Naive thymus-derived CD4-positive, alpha-beta T cell (primary cell): ENCODE measurements around the gene RSRC1. TPM values are rescaled to one million over a fixed set of nuclear protein-coding genes. Genes with fewer than 3 reads are reported as not detected.

ENCODE experiments used
- ATAC-seq: fragments of 150-1000 bp; cut with Tn5 transposase; 2 replicates; pipeline ENCODE4 v1.10.0; 2021; ENCODE audit warnings: mild to moderate bottlenecking, moderate library complexity
- CTCF ChIA-PET: fragments of 350-600 bp; sonication (Branson Sonifier 250); formaldehyde crosslinking; loops from one replicate; lab custom pipeline; 2021; ENCODE audit warnings: antibody characterized with exemption; lab: Charles Lee
- POLR2A ChIA-PET: fragments of 350-600 bp; sonication (Branson Sonifier 250); formaldehyde crosslinking; loops from one replicate; lab custom pipeline; 2021; ENCODE audit warnings: antibody characterized with exemption, inconsistent platforms; lab: Charles Lee
- DNase-seq, 9 donors: peaks; one replicate each; pipeline versions ENCODE4 v3.0.0 to v3.0.0-alpha.2; 2020 to 2022; ENCODE audit warnings: mixed read lengths in 1 of 9
- H3K27ac ChIP-seq: one replicate; pipeline ENCODE4 v1.7.0; 2013; ENCODE audit warnings: mild to moderate bottlenecking, low read depth, low read length, moderate library complexity
- H3K27me3 ChIP-seq, 2 donors: one replicate each; pipeline ENCODE4 v1.7.0; 2013; ENCODE audit warnings: low read length in 2 of 2, mild to moderate bottlenecking in 2 of 2, moderate library complexity in 2 of 2; ENCODE audit not compliant: control insufficient read depth in 2 of 2, insufficient read depth in 2 of 2
- H3K36me3 ChIP-seq, 3 experiments: 1 replicate in 2 of 3; 2 replicates in 1 of 3; pipeline ENCODE4 v1.7.0; 2013; ENCODE audit warnings: low read length in 3 of 3, mild to moderate bottlenecking in 3 of 3, moderate library complexity in 1 of 3; ENCODE audit not compliant: insufficient read depth in 3 of 3, control insufficient read depth in 2 of 3
- H3K4me1 ChIP-seq, 2 donors: one replicate each; pipeline ENCODE4 v1.7.0; 2013; ENCODE audit warnings: low read length in 2 of 2, mild to moderate bottlenecking in 2 of 2, moderate library complexity in 1 of 2; ENCODE audit not compliant: control insufficient read depth in 2 of 2, insufficient read depth in 2 of 2
- H3K4me3 ChIP-seq: 2 replicates; pipeline ENCODE4 v1.7.0; 2013; ENCODE audit warnings: mild to moderate bottlenecking, low read length
- H3K9me3 ChIP-seq, 3 experiments: 1 replicate in 2 of 3; 2 replicates in 1 of 3; pipeline ENCODE4 v1.7.0; 2013; ENCODE audit warnings: low read length in 3 of 3; ENCODE audit not compliant: control insufficient read depth in 2 of 3
- H3K27ac Mint-ChIP-seq, 9 donors: one replicate each; pipeline ENCODE4 v1.8.0; 2020 to 2022; ENCODE audit warnings: mixed read lengths in 9 of 9, mild to moderate bottlenecking in 8 of 9, moderate library complexity in 5 of 9, inconsistent platforms in 2 of 9
- H3K27me3 Mint-ChIP-seq, 5 donors: one replicate each; pipeline ENCODE4 v1.8.0; 2021 to 2022; ENCODE audit warnings: mixed read lengths in 5 of 5, mild to moderate bottlenecking in 1 of 5
- H3K36me3 Mint-ChIP-seq, 5 donors: one replicate each; pipeline ENCODE4 v1.8.0; 2020 to 2022; ENCODE audit warnings: mixed read lengths in 5 of 5, mild to moderate bottlenecking in 3 of 5, inconsistent platforms in 1 of 5
- H3K4me1 Mint-ChIP-seq, 7 donors: one replicate each; pipeline ENCODE4 v1.8.0; 2020 to 2022; ENCODE audit warnings: mixed read lengths in 7 of 7, mild to moderate bottlenecking in 3 of 7, inconsistent platforms in 1 of 7
- H3K4me3 Mint-ChIP-seq, 10 donors: one replicate each; pipeline ENCODE4 v1.8.0; 2020 to 2022; ENCODE audit warnings: mild to moderate bottlenecking in 10 of 10, mixed read lengths in 10 of 10, moderate library complexity in 6 of 10, inconsistent platforms in 2 of 10
- H3K9me3 Mint-ChIP-seq, 11 donors: one replicate each; pipeline ENCODE4 v1.8.0; 2020 to 2022; ENCODE audit warnings: mixed read lengths in 11 of 11, mild to moderate bottlenecking in 4 of 11, inconsistent platforms in 1 of 11, moderate library complexity in 1 of 11
- intact Hi-C, 2 donors: fragments of 100-400 bp; cut with micrococcal nuclease; formaldehyde crosslinking; loops; one replicate each; pipeline ENCODE4 v1.15.1; 2023
- polyA plus RNA-seq, 2 donors: library from polyadenylated mRNA; unstranded; fragments of 300-500 nt; fragmentation: Illumina TruSeq; gene quantifications; one replicate each; pipeline ENCODE4 v1.2.3, GENCODE V29; 2021
- total RNA-seq, 6 experiments: library from RNA in 5 of 6; stranded (reverse) in 5 of 6; gene quantifications; 1 replicate in 5 of 6; 2 replicates in 1 of 6; pipeline ENCODE4 v1.2.3 and lab custom pipeline; 2021 to 2026

RSRC1 gene
- total and polyA plus RNA-seq, 7 experiments from 2014 or later = 30.0 to 45.0 (median 37.4) TPM

DNA sequence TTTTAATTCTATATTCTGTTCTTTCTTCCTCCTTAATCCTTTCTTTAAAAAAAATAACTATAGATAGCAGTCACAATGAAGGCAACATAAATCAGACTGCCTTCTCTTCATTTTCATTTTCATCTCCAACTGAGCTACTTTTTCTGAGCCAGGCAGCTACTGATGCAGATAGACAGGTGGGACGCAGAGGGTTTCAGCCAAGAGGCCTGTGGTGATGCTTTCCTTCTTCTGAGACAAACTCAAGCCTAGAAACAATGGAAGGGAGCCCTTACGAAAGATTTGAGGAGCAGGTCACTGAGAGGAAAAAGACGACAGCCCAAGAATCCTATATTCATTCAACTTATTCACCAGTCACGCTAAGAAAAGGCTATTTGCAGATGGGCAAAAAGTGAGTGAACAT is 241.1 kb downstream of the RSRC1 start:
- Mint-ChIP-seq H3K4me1 (peaks cover 0 to 9% (median 6%) of the 10 kb centered on the region in 7 donors), H3K27me3 (no peaks in the 10 kb centered on the region), H3K4me3 (no peak overlapping the region), H3K27ac (peak overlapping the region in 1 of 9 donors; percentile 26), H3K36me3 (peaks cover 0 to 19% (median 0%) of the 10 kb centered on the region in 5 donors), H3K9me3 (peaks cover 0 to 6% (median 0%) of the 10 kb centered on the region in 11 donors)
- Histone ChIP-seq H3K9me3 (no peaks in the 10 kb centered on the region), H3K27ac (no peak overlapping the region), H3K27me3 (no peaks in the 10 kb centered on the region), H3K36me3 (no peaks in the 10 kb centered on the region), H3K4me3 (no peak overlapping the region), H3K4me1 (no peaks in the 10 kb centered on the region)
- intact Hi-C loops = no loop called here
- no peak for DNase-seq
- POLR2A ChIA-PET = no interaction called here
- CTCF ChIA-PET = no interaction called here
- no peak for ATAC-seq

DNA sequence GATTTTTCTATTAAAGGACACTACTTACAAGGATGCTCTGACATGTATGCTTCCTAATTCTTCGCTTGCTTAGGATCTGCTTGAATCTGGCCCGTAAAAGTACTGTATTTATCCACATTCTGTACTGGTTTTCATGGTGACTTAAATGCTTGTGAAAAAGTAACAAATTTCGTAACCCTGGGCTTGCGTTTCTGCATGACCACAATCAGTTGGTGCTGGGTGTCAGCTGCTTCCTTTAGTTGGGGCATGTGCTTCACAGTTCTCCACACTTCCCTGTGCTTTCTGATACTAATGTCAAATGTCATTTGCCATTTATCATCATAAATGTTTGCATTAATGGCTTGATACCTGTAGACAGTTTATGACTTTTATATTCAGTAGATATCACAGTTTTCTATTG is 242.7 kb downstream of the RSRC1 start:
- Histone ChIP-seq H3K36me3 (no peaks in the 10 kb centered on the region), H3K27ac (no peak overlapping the region), H3K27me3 (no peaks in the 10 kb centered on the region), H3K4me3 (no peak overlapping the region), H3K9me3 (no peaks in the 10 kb centered on the region), H3K4me1 (no peaks in the 10 kb centered on the region)
- DNase-seq = no peak
- intact Hi-C loops = no loop called here
- H3K4me1 Mint-ChIP-seq = peaks cover 0 to 9% (median 6%) of the 10 kb centered on the region in 7 donors
- H3K27ac Mint-ChIP-seq = no peak overlapping the region
- ATAC-seq = peak; percentile 68
- CTCF ChIA-PET = no interaction called here
- H3K9me3 Mint-ChIP-seq = peaks cover 0 to 6% (median 0%) of the 10 kb centered on the region in 11 donors
- POLR2A ChIA-PET = no interaction called here
- peaks cover 0 to 27% (median 0%) of the 10 kb centered on the region in 5 donors for H3K36me3 Mint-ChIP-seq
- no peaks in the 10 kb centered on the region for H3K27me3 Mint-ChIP-seq
- H3K4me3 Mint-ChIP-seq = no peak overlapping the region

DNA sequence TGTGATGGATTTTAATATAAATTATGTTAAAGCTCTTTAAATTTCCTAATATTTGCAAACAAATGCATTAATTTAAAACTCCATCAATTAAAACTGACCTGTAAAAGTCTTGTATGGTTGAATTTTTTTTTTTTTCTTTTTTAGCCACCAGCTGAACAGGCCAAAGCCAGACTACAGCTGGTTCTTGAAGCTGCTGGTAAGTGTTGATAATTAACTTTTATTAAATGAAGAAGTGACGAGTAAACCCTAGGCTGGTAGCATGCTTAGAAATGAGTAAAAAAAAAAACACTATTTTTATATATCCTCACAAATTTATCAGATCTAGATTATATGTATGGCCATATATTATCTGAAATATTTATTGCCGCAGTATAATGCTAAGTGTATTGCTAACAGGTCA is 244.8 kb downstream of the RSRC1 start:
- Histone ChIP-seq H3K36me3 (no peaks in the 10 kb centered on the region), H3K4me1 (no peaks in the 10 kb centered on the region), H3K9me3 (peaks cover 0 to 4% (median 0%) of the 10 kb centered on the region in 3 experiments), H3K27me3 (no peaks in the 10 kb centered on the region), H3K27ac (no peak overlapping the region), H3K4me3 (no peak overlapping the region)
- Mint-ChIP-seq H3K9me3 (peaks cover 0 to 5% (median 0%) of the 10 kb centered on the region in 11 donors), H3K4me1 (peaks cover 0 to 11% (median 6%) of the 10 kb centered on the region in 7 donors), H3K4me3 (no peak overlapping the region), H3K27me3 (no peaks in the 10 kb centered on the region), H3K36me3 (peaks cover 3 to 41% (median 17%) of the 10 kb centered on the region in 5 donors), H3K27ac (no peak overlapping the region)
- DNase-seq (no peak), ATAC-seq (no peak)
- intact Hi-C loops = no loop called here
- ChIA-PET CTCF (no interaction called here), POLR2A (interaction anchor here (0.7 kb wide), 1 partner anchor 438 kb away, joined by 11 read pairs; no protein-coding TSS in a partner anchor)

GRCh38 chr3:158355623-158356588 is 246.0 kb downstream of the RSRC1 start:
- ATAC-seq (no peak), DNase-seq (no peak)
- Mint-ChIP-seq H3K27ac (no peak overlapping the region), H3K27me3 (no peaks in the 10 kb centered on the region), H3K4me1 (peaks cover 0 to 11% (median 6%) of the 10 kb centered on the region in 7 donors), H3K9me3 (peaks cover 0 to 5% (median 0%) of the 10 kb centered on the region in 11 donors), H3K36me3 (peaks cover 4 to 42% (median 18%) of the 10 kb centered on the region in 5 donors), H3K4me3 (no peak overlapping the region)
- H3K36me3 ChIP-seq = no peaks in the 10 kb centered on the region
- no peak overlapping the region for H3K4me3 ChIP-seq
- ChIA-PET CTCF (no interaction called here), POLR2A (no interaction called here)
- intact Hi-C loops = no loop called here
- no peaks in the 10 kb centered on the region for H3K27me3 ChIP-seq
- H3K27ac ChIP-seq = no peak overlapping the region
- no peaks in the 10 kb centered on the region for H3K4me1 ChIP-seq
- peaks cover 0 to 4% (median 0%) of the 10 kb centered on the region in 3 experiments for H3K9me3 ChIP-seq

DNA sequence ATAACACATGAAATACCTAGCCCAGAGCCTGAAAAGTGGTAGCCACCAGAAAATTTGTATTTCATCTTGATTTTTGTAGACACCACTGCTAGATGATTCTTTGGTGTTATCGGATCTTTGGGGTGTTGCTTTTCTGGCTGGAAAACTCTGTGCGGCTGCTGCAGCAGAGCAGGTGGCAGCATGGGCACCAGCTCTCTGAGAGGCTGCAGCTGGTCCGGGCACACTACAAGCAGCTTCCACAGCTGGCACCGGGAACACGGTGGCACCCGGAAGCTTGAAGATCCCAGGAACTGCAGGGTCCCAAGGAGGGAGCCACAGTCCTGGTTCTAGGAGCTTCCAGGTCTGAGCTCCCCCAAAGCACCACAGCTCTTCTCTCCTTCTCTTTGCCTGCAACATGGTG is 249.4 kb downstream of the RSRC1 start:
- no peak for DNase-seq
- H3K9me3 Mint-ChIP-seq = peaks cover 0 to 5% (median 0%) of the 10 kb centered on the region in 11 donors
- H3K27ac Mint-ChIP-seq = no peak overlapping the region
- H3K4me1 Mint-ChIP-seq = peaks cover 0 to 7% (median 0%) of the 10 kb centered on the region in 7 donors
- Histone ChIP-seq H3K27me3 (no peaks in the 10 kb centered on the region), H3K27ac (no peak overlapping the region), H3K36me3 (no peaks in the 10 kb centered on the region), H3K9me3 (peaks cover 0 to 4% (median 0%) of the 10 kb centered on the region in 3 experiments), H3K4me1 (no peaks in the 10 kb centered on the region), H3K4me3 (no peak overlapping the region)
- POLR2A ChIA-PET = no interaction called here
- no peak overlapping the region for H3K4me3 Mint-ChIP-seq
- intact Hi-C loops = no loop called here
- no peak for ATAC-seq
- CTCF ChIA-PET = no interaction called here
- no peaks in the 10 kb centered on the region for H3K27me3 Mint-ChIP-seq
- H3K36me3 Mint-ChIP-seq = peaks cover 7 to 46% (median 36%) of the 10 kb centered on the region in 5 donors

- H3K36me3 Mint-ChIP-seq = peaks cover 7 to 49% (median 38%) of the 10 kb centered on the region in 5 donors
- ChIA-PET POLR2A (no interaction called here), CTCF (no interaction called here)
Measured at GRCh38 chr3:158360756-158361448, 251.0 kb downstream of the RSRC1 start.

More at GRCh38 chr3:158360756-158361448, 251.0 kb downstream of the RSRC1 start:
- Mint-ChIP-seq H3K27ac (no peak overlapping the region), H3K9me3 (peaks cover 0 to 11% (median 3%) of the 10 kb centered on the region in 11 donors), H3K4me1 (peaks cover 0 to 7% (median 0%) of the 10 kb centered on the region in 7 donors), H3K4me3 (no peak overlapping the region), H3K27me3 (no peaks in the 10 kb centered on the region)
- no peak for ATAC-seq
- H3K27ac ChIP-seq = no peak overlapping the region
- peaks cover 0 to 4% (median 0%) of the 10 kb centered on the region in 3 experiments for H3K9me3 ChIP-seq
- H3K4me3 ChIP-seq = no peak overlapping the region
- no peaks in the 10 kb centered on the region for H3K27me3 ChIP-seq
- no peak for DNase-seq
- intact Hi-C loops = no loop called here
- H3K36me3 ChIP-seq = no peaks in the 10 kb centered on the region
- H3K4me1 ChIP-seq = no peaks in the 10 kb centered on the region
